HG02973 (cell line): ENCODE data around the gene TRIM17.
"Not testable (repeated sequence)": the region's sequence is repeated elsewhere in the genome, so short reads cannot be mapped to it uniquely, and the experiment has no call there.

Source experiments
- ATAC-seq: cut with Tn5 transposase; IDR thresholded peaks from one replicate; pipeline ENCODE4 v1.9.1; 2021; ENCODE audit warnings: moderate library complexity; ENCODE audit not compliant: unreplicated experiment

TRIM17 gene

DNA sequence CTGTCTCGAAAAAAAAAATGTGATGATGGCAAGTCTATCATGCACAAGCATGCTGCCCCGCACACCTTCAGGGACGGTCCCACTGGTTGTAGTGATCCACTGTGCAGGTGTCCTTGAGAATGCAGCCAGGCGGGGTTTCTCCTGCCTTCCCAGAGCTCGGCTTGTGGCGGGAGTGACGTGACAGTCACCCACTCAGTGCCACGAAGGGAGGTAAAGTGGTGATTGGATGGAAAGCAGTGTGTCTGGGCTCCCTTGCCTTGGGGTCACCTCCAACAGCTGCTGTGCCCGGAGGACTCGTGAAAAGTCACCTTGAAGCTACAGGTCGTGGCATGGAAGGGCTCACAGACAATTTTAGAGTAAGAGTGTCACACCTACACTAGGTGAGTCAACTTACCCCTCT is 33.5 kb upstream of the TRIM17 start:
- ATAC-seq: no peak

- no peak for ATAC-seq
Observed at GRCh38 chr1:228448372-228448771, 31.7 kb upstream of the TRIM17 start.

- no peak for ATAC-seq
Observed at GRCh38 chr1:228446852-228447251, 30.2 kb upstream of the TRIM17 start.

GRCh38 chr1:228445843-228446650 is 29.4 kb upstream of the TRIM17 start:
- ATAC-seq: peak; percentile 68

DNA sequence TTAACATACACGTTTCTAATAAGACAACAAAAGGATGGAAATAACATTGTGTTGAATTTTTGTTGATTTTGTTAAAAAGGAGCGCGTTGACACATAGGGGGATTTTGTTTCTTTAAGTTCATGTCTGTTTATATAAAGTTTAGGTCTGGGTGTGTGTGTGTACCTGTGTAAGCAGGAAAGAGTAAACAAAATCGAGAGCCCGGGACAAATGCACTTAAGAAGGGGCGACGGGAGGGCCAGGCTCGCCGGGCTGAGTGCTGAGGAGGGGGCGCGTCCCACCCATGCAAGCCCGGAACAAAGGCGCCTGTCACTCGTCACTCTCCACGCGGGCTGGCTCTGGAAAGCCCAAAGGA is 28.8 kb upstream of the TRIM17 start:
- ATAC-seq: no peak

DNA sequence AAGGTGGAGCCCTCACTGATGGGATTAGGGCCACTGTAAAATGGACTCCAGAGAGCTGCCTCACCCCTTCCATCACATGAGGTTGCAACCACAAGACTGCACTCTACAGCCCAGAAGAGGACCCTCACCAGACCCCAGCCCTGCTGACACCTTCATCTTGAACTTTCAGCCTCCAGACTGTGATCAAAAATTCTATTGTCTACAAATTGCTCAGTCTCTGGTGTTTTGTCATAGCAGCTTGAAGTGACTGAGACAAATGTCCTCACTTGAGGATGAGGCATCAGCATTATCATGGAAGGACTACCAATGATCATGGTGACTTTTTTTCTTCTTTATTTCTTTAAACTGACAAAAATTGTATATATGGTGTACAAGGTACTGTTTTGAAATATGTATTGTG is 26.7 kb upstream of the TRIM17 start:
- ATAC-seq: no peak

DNA sequence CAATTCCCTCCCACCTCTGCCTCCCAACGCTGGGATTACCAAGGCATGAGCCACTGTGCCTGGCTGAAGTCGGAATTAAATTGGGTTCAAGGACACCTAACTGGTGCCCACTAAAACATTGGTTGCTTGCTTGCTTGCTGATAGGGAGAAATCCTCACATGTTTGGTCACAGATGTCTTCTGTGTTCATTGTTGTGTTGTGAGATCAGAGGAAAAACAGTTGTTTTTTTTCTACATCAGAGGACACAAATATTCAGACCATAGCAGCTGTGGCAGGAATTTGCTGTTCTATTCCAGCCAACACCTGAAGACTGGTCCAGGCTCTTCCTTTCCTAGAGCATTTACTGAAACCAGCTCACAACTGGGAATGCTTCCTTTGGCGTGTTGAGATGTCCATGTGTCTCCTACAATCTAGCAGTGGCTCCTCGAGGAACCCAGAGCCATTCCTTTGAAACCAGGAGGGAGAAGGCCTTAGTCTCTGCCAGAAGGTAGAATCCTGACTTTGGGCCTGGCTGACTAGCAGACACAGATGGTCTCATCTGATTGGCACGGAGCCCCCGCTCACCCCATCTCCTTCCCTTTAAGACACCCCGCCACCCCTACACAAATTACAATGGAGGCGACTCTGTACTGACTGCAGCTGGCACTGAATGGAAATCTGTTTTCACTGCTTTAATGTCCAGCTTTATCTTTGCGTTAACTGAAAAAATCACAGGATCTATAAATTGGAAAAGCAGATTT is 24.3 kb upstream of the TRIM17 start:
- no peak for ATAC-seq

- no peak for ATAC-seq
Observed at GRCh38 chr1:228438266-228438665, 21.6 kb upstream of the TRIM17 start.

GRCh38 chr1:228437424-228437962 is 20.8 kb upstream of the TRIM17 start:
- no peak for ATAC-seq

GRCh38 chr1:228434689-228435088 is 18.0 kb upstream of the TRIM17 start:
- no peak for ATAC-seq

DNA sequence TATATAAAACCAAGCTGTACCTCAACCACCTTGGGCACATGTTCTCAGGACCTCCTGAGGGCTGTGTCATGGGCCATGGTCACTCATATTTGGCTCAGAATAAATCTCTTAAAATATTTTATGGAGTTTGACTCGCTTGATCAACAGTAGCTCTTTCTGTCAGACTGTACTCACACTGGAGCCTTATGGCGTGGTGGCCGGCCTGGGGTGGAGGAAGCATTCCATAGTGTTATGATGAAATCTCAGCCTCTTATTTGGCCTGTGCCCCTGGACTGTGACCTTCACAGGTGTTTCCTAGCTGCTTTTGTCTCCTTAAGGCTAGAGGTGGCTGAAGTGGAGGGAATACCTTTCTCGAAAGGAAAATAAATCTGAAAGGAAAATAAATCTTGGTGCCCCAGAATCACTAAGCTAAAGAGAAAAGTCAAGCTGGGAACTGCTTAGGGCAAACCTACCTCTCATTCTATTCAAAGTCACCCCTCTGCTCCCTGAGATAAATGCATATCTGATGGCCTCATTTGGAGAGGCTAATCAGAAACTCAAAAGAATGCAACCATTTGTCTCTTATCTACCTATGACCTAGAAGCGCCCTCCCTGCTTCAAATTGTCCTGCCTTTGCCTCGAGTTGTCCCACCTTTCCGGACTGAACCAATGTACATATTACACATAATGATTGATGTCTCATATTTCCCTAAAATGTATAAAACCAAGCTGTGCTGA is 16.8 kb upstream of the TRIM17 start:
- not testable (repeated sequence) for ATAC-seq

DNA sequence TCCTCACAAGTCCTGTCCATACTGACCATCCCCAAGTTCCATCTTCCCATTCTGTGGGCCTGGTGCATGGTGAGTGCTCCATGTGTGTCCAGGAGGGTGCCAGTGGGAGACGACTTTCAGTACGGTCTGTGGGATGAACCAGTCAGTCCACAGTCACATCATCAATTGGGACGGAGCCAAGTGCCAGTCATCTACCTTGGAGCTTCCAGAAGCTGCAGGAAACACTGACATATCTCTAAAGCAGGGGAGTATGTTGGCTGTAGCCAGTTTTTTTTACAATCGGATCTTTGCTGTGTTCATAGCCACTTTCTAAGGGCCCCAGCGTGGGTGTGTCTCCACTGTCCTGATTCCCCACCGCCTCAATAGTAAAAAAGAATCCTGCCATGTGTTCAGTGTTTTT is 13.6 kb upstream of the TRIM17 start:
- ATAC-seq: no peak

- ATAC-seq: no peak
Observed at GRCh38 chr1:228429698-228430097, 13.0 kb upstream of the TRIM17 start.

DNA sequence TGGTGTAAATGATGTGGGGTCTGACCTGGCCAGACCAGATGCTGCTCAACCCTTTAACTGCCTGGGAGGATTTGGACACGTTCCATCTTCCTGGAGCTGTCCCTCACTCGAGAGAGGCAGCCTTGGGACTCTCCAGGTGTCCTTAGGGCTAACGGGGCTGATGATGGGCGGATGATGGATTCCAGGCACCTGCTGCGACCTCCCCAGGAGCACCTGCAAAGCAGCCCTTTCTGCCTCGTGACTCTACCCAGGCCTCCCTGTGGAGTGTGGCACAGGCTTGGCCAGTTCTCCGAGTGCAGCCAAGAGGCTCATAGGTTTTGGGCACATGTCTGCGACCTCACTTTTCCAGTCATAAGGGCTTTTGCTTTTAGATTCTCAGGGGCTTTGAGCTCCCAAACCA is 12.3 kb upstream of the TRIM17 start:
- ATAC-seq: no peak

GRCh38 chr1:228428412-228428811 is 11.8 kb upstream of the TRIM17 start:
- ATAC-seq: no peak

DNA sequence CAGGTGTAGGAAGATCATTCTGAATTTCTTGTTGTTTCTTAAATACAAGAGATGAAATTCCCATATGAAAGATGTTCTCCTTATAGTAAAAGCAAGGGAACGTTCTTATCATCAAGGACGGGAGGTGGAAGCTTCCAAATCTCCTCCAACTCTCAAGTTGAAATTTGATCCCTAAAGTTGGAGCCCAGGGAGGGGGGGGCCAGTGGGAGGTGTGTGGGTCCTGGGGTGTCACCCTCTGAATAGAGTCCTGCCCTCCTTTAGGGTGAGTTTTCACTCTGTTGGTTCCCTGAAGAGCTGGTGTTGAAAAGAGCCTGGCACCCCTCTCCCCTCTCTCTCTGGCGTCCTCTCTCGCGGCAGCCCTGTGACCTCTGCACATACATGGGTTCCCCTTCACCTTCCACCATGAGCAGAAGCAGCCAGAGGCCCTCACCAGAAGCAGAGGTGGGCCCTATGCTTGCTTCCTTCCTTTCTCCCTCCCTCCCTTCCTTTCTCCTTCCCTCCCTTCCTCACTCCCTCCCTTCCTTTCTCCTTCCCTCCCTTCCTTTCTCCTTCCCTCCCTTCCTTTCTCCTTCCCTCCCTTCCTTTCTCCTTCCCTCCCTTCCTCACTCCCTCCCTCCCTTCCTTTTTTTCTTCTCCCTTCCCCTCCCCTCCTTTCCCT is 10.0 kb upstream of the TRIM17 start:
- ATAC-seq: no peak

GRCh38 chr1:228424685-228425660 is 8.3 kb upstream of the TRIM17 start:
- no peak for ATAC-seq

DNA sequence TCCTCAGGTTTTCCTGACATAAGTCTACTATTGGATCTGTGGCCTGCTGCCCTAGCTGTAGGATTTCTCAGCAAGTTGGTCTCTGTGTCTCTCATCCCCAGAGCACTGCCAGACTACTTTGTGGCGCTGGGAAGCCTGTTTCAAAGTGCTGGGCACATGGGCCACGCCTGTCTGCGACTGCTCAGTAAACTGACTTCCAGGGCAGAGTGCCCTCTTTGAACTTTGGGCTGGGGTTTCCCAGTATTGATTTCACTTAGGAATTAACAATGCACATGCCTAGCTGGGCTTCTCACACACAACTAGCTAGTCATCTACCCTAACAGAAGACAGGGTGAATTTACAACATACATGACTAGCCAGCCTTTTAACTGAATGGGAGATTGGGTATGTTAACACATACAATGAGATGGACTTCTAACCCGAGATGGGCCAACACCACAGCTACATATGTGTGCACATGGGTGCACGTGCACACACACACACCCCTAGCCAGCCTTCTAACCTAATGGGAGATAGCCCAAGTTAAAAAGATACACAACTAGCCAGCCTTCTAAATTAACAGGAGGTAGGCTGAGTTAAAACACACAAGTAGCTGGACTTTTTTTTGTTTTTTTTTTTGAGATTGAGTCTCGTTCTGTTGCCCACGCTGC is 6.9 kb upstream of the TRIM17 start:
- ATAC-seq: no peak
